Measurements from ENCODE around the gene OGFR.

Gene OGFR

GRCh38 chr20:62856931-62857619 is 52.4 kb downstream of the OGFR start:
- H3K27ac ChIP-seq (ENCODE audit: low read length) = no peak overlapping the region
- peaks cover 9% of the 10 kb centered on the region for H3K27me3 ChIP-seq (ENCODE audit: control insufficient read depth, insufficient read depth, low read length)
- H3K4me3 ChIP-seq (ENCODE audit: low read length) = no peak overlapping the region
- peaks cover 7% of the 10 kb centered on the region for H3K4me1 ChIP-seq (ENCODE audit: control insufficient read depth, low read depth, low read length)
- no peaks in the 10 kb centered on the region for H3K9me3 ChIP-seq (ENCODE audit: control insufficient read depth, low read depth, low read length)
- peaks cover 32% of the 10 kb centered on the region for H3K36me3 ChIP-seq (ENCODE audit: control insufficient read depth, low read depth, low read length)
- no peak overlapping the region for H3K9ac ChIP-seq (ENCODE audit: low read length)

GRCh38 chr20:62858058-62858830 is 53.6 kb downstream of the OGFR start:
- Histone ChIP-seq H3K9me3 (ENCODE audit: control insufficient read depth, low read depth, low read length) (no peaks in the 10 kb centered on the region), H3K27ac (ENCODE audit: low read length) (no peak overlapping the region), H3K4me3 (ENCODE audit: low read length) (no peak overlapping the region), H3K27me3 (ENCODE audit: control insufficient read depth, insufficient read depth, low read length) (peaks cover 9% of the 10 kb centered on the region), H3K4me1 (ENCODE audit: control insufficient read depth, low read depth, low read length) (peaks cover 14% of the 10 kb centered on the region), H3K36me3 (ENCODE audit: control insufficient read depth, low read depth, low read length) (peaks cover 24% of the 10 kb centered on the region), H3K9ac (ENCODE audit: low read length) (no peak overlapping the region)

GRCh38 chr20:62859721-62860120 is 55.1 kb downstream of the OGFR start:
- Histone ChIP-seq H3K27ac (ENCODE audit: low read length) (no peak overlapping the region), H3K27me3 (ENCODE audit: control insufficient read depth, insufficient read depth, low read length) (peaks cover 9% of the 10 kb centered on the region), H3K4me3 (ENCODE audit: low read length) (peak overlapping the region; percentile 34), H3K9me3 (ENCODE audit: control insufficient read depth, low read depth, low read length) (no peaks in the 10 kb centered on the region), H3K4me1 (ENCODE audit: control insufficient read depth, low read depth, low read length) (peaks cover 14% of the 10 kb centered on the region), H3K9ac (ENCODE audit: low read length) (no peak overlapping the region), H3K36me3 (ENCODE audit: control insufficient read depth, low read depth, low read length) (peaks cover 12% of the 10 kb centered on the region)

- Histone ChIP-seq H3K4me3 (ENCODE audit: low read length) (peak overlapping the region; percentile 34), H3K36me3 (ENCODE audit: control insufficient read depth, low read depth, low read length) (peaks cover 6% of the 10 kb centered on the region), H3K9ac (ENCODE audit: low read length) (no peak overlapping the region), H3K4me1 (ENCODE audit: control insufficient read depth, low read depth, low read length) (peaks cover 14% of the 10 kb centered on the region), H3K9me3 (ENCODE audit: control insufficient read depth, low read depth, low read length) (no peaks in the 10 kb centered on the region), H3K27me3 (ENCODE audit: control insufficient read depth, insufficient read depth, low read length) (peaks cover 9% of the 10 kb centered on the region), H3K27ac (ENCODE audit: low read length) (no peak overlapping the region)
Observed at GRCh38 chr20:62860391-62860923, 55.8 kb downstream of the OGFR start.

- Histone ChIP-seq H3K9me3 (ENCODE audit: control insufficient read depth, low read depth, low read length) (no peaks in the 10 kb centered on the region), H3K9ac (ENCODE audit: low read length) (no peak overlapping the region), H3K27me3 (ENCODE audit: control insufficient read depth, insufficient read depth, low read length) (peaks cover 9% of the 10 kb centered on the region), H3K4me3 (ENCODE audit: low read length) (peak overlapping the region; percentile 34), H3K4me1 (ENCODE audit: control insufficient read depth, low read depth, low read length) (peaks cover 14% of the 10 kb centered on the region), H3K36me3 (ENCODE audit: control insufficient read depth, low read depth, low read length) (peaks cover 6% of the 10 kb centered on the region), H3K27ac (ENCODE audit: low read length) (no peak overlapping the region)
Observed at GRCh38 chr20:62860924-62861691, 56.5 kb downstream of the OGFR start.

- H3K27ac ChIP-seq (ENCODE audit: low read length) = no peak within 1 kb of the TSS
- peaks cover 14% of the 10 kb centered on the region for H3K4me1 ChIP-seq (ENCODE audit: control insufficient read depth, low read depth, low read length)
- peak within 1 kb of the TSS; percentile 39 for H3K4me3 ChIP-seq (ENCODE audit: low read length)
- no peaks in the 10 kb centered on the region for H3K9me3 ChIP-seq (ENCODE audit: control insufficient read depth, low read depth, low read length)
- H3K27me3 ChIP-seq (ENCODE audit: control insufficient read depth, insufficient read depth, low read length) = peaks cover 9% of the 10 kb centered on the region
- H3K9ac ChIP-seq (ENCODE audit: low read length) = no peak within 1 kb of the TSS
- peaks cover 4% of the 10 kb centered on the region for H3K36me3 ChIP-seq (ENCODE audit: control insufficient read depth, low read depth, low read length)
Observed at GRCh38 chr20:62861726-62862336, 57.2 kb downstream of the OGFR start, which contains the start of gene TCFL5. TSS of gene TCFL5 (minus strand) at chr20:62861822. CDS start at chr20:62861670, 152 bp downstream.

Data from iPS-18a (cell line).